Measurements from ENCODE around the gene HRC. TPM values are rescaled to one million over a fixed set of nuclear protein-coding genes. Genes with fewer than 3 reads are reported as not detected.
"Not testable (repeated sequence)": the region's sequence is repeated elsewhere in the genome, so short reads cannot be mapped to it uniquely, and the experiment has no call there.

HRC gene
- total RNA-seq, 1 donor from 2014 or later = 0.72 TPM

- Mint-ChIP-seq H3K9me3 (ENCODE audit: unreplicated experiment) (peaks cover 4% of the 10 kb centered on the region), H3K4me3 (ENCODE audit: unreplicated experiment) (no peak overlapping the region), H3K27me3 (ENCODE audit: unreplicated experiment) (peaks cover 18% of the 10 kb centered on the region), H3K36me3 (ENCODE audit: low read depth, unreplicated experiment) (peaks cover 68% of the 10 kb centered on the region), H3K4me1 (ENCODE audit: unreplicated experiment) (peaks cover 39% of the 10 kb centered on the region), H3K27ac (ENCODE audit: unreplicated experiment) (no peak overlapping the region)
- TF ChIP-seq CTCF (IDR thresholded peaks at IDR 0.05; ENCODE audit: unreplicated experiment) = no peak
- DNase-seq (ENCODE audit: low spot score) = no peak
These were observed 30.9 kb upstream of the HRC start for GRCh38 chr19:49186108-49186507.

GRCh38 chr19:49182848-49183375 lies 27.7 kb upstream of the HRC start:
- Mint-ChIP-seq H3K4me3 (ENCODE audit: unreplicated experiment) (no peak overlapping the region), H3K27ac (ENCODE audit: unreplicated experiment) (peak overlapping the region; percentile 36), H3K4me1 (ENCODE audit: unreplicated experiment) (peaks cover 18% of the 10 kb centered on the region), H3K36me3 (ENCODE audit: low read depth, unreplicated experiment) (peaks cover 59% of the 10 kb centered on the region), H3K9me3 (ENCODE audit: unreplicated experiment) (peaks cover 4% of the 10 kb centered on the region), H3K27me3 (ENCODE audit: unreplicated experiment) (peaks cover 10% of the 10 kb centered on the region)
- DNase-seq (ENCODE audit: low spot score) = no peak
- no peak for TF ChIP-seq CTCF (IDR thresholded peaks at IDR 0.05; ENCODE audit: unreplicated experiment)

GRCh38 chr19:49182010-49182847 lies 27.0 kb upstream of the HRC start:
- Mint-ChIP-seq H3K36me3 (ENCODE audit: low read depth, unreplicated experiment) (peaks cover 57% of the 10 kb centered on the region), H3K27ac (ENCODE audit: unreplicated experiment) (peak overlapping the region; percentile 5), H3K4me1 (ENCODE audit: unreplicated experiment) (peaks cover 13% of the 10 kb centered on the region), H3K4me3 (ENCODE audit: unreplicated experiment) (peak overlapping the region; percentile 52)
- H3K9me3 Mint-ChIP-seq (ENCODE audit: unreplicated experiment); DNase-seq (ENCODE audit: low spot score); H3K27me3 Mint-ChIP-seq (ENCODE audit: unreplicated experiment): not testable (repeated sequence)

GRCh38 chr19:49180659-49181058 lies 25.5 kb upstream of the HRC start:
- DNase-seq (ENCODE audit: low spot score) = no peak
- no peak for TF ChIP-seq CTCF (IDR thresholded peaks at IDR 0.05; ENCODE audit: unreplicated experiment)
- Mint-ChIP-seq H3K4me3 (ENCODE audit: unreplicated experiment) (peak overlapping the region; percentile 2), H3K4me1 (ENCODE audit: unreplicated experiment) (peaks cover 5% of the 10 kb centered on the region), H3K27me3 (ENCODE audit: unreplicated experiment) (peaks cover 7% of the 10 kb centered on the region), H3K9me3 (ENCODE audit: unreplicated experiment) (peaks cover 4% of the 10 kb centered on the region), H3K27ac (ENCODE audit: unreplicated experiment) (no peak overlapping the region), H3K36me3 (ENCODE audit: low read depth, unreplicated experiment) (peaks cover 56% of the 10 kb centered on the region)

GRCh38 chr19:49173198-49173597 lies 18.0 kb upstream of the HRC start:
- Mint-ChIP-seq H3K27ac (ENCODE audit: unreplicated experiment) (no peak overlapping the region), H3K4me1 (ENCODE audit: unreplicated experiment) (no peaks in the 10 kb centered on the region), H3K36me3 (ENCODE audit: low read depth, unreplicated experiment) (peaks cover 28% of the 10 kb centered on the region), H3K4me3 (ENCODE audit: unreplicated experiment) (no peak overlapping the region), H3K27me3 (ENCODE audit: unreplicated experiment) (peaks cover 2% of the 10 kb centered on the region), H3K9me3 (ENCODE audit: unreplicated experiment) (no peaks in the 10 kb centered on the region)
- TF ChIP-seq CTCF (IDR thresholded peaks at IDR 0.05; ENCODE audit: unreplicated experiment) = no peak
- no peak for DNase-seq (ENCODE audit: low spot score)
